Measurements from ENCODE around the gene HAX1. TPM values are rescaled to one million over a fixed set of nuclear protein-coding genes. Genes with fewer than 3 reads are reported as not detected.

HAX1 gene
- total and polyA plus RNA-seq, 2 of the 8 experiments (the other 6 are each of a cell fraction or from before 2014, with no cell fraction given) = 82.2 to 115 TPM

- no peak overlapping the region for H3K23ac ChIP-seq (ENCODE audit: insufficient read length)
- H3K36me3 ChIP-seq (ENCODE audit: control insufficient read depth in 2 of 4, insufficient read depth in 4 of 4, low read length in 3 of 4) = peaks cover 0 to 20% (median 13%) of the 10 kb centered on the region in 4 experiments; a peak in 4 of 8 replicates
- TF ChIP-seq, protein P1, sequence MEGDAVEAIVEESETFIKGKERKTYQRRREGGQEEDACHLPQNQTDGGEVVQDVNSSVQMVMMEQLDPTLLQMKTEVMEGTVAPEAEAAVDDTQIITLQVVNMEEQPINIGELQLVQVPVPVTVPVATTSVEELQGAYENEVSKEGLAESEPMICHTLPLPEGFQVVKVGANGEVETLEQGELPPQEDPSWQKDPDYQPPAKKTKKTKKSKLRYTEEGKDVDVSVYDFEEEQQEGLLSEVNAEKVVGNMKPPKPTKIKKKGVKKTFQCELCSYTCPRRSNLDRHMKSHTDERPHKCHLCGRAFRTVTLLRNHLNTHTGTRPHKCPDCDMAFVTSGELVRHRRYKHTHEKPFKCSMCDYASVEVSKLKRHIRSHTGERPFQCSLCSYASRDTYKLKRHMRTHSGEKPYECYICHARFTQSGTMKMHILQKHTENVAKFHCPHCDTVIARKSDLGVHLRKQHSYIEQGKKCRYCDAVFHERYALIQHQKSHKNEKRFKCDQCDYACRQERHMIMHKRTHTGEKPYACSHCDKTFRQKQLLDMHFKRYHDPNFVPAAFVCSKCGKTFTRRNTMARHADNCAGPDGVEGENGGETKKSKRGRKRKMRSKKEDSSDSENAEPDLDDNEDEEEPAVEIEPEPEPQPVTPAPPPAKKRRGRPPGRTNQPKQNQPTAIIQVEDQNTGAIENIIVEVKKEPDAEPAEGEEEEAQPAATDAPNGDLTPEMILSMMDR (IDR thresholded peaks at IDR 0.05; ENCODE audit: control extremely low read depth in 1 of 3, insufficient read depth in 1 of 3, low read depth in 1 of 3, low read length in 3 of 3) = peak; percentile 56 to 58 (median 56)
- TF ChIP-seq RFX5 (IDR thresholded peaks at IDR 0.05; ENCODE audit: borderline replicate concordance, low read depth, low read length) (no peak), TAF7 (optimal IDR thresholded peaks at IDR 0.05; ENCODE audit: borderline replicate concordance, low read depth, low read length) (no peak), RAD21 (IDR thresholded peaks at IDR 0.05 in 1 of 2, conservative IDR thresholded peaks at IDR 0.05 in 1 of 2; ENCODE audit: low read depth in 2 of 2, low read length in 2 of 2) (peak; percentile 62 to 67)
- TF ChIP-seq, protein P2, sequence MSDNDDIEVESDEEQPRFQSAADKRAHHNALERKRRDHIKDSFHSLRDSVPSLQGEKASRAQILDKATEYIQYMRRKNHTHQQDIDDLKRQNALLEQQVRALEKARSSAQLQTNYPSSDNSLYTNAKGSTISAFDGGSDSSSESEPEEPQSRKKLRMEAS (IDR thresholded peaks at IDR 0.05) = no peak
- no peak overlapping the region for H2AK5ac ChIP-seq (ENCODE audit: low read depth, low read length)
- H3K79me2 ChIP-seq (ENCODE audit: control insufficient read depth in 1 of 2, insufficient read depth in 2 of 2, low read length in 2 of 2) = peaks cover 0 to 6% of the 10 kb centered on the region in 2 experiments; a peak in 1 of 4 replicates
- no peak overlapping the region for H2BK15ac ChIP-seq (ENCODE audit: low read length)
- FAIRE-seq = no peak
- no peak overlapping the region for H3K18ac ChIP-seq (ENCODE audit: extremely low read depth, low read length)
- no peak overlapping the region for H4K5ac ChIP-seq (ENCODE audit: insufficient read length, low read depth, low read length)
- ChIA-PET POLR2A (ENCODE audit: partially characterized antibody) (interaction anchor here (1.0 to 1.3 kb wide), 2 partner anchors 58 to 73 kb away, joined by 3 to 4 read pairs; no protein-coding TSS in a partner anchor), CTCF (ENCODE audit: partially characterized antibody) (interaction anchor here (0.9 to 4.5 kb wide), 15 partner anchors 13 to 98 kb away, joined by 3 to 84 read pairs (median 5); partner anchors contain the start of gene AQP10)
- H4K20me1 ChIP-seq (replicated peaks in 1 of 2; ENCODE audit: control insufficient read depth in 1 of 2, insufficient read depth in 2 of 2, low read length in 2 of 2) = no peaks in the 10 kb centered on the region
- no peak overlapping the region for H2BK12ac ChIP-seq (ENCODE audit: low read depth, low read length)
- no peak overlapping the region for H3K4me2 ChIP-seq (ENCODE audit: insufficient read depth in 1 of 2, low read depth in 2 of 2, low read length in 2 of 2)
- H2BK5ac ChIP-seq (ENCODE audit: low read depth, low read length) = no peak overlapping the region
- no peak overlapping the region for H2AFZ ChIP-seq (ENCODE audit: low read length)
- no peaks in the 10 kb centered on the region for H3K27me3 ChIP-seq (replicated peaks in 1 of 4; ENCODE audit: control insufficient read depth in 3 of 4, extremely low read depth in 1 of 4, insufficient read depth in 3 of 4, low read length in 3 of 4)
- no peak overlapping the region for H3K56ac ChIP-seq (replicated peaks; ENCODE audit: insufficient read length, low read depth, low read length)
- no peaks in the 10 kb centered on the region; the same call in 1 of the 2 replicates for H3K79me1 ChIP-seq (ENCODE audit: low read depth, low read length)
- H3K9ac ChIP-seq (replicated peaks in 1 of 4; ENCODE audit: extremely low read depth in 1 of 4, low read depth in 3 of 4, low read length in 3 of 4) = no peak overlapping the region
- 88% methylated on average over 7 of the region's 7 CpGs; no CpG with 5 or more reads in 1 of the 2 experiments for WGBS, 2 experiments (ENCODE audit: extremely low coverage in 1 of 2, insufficient coverage in 1 of 2, insufficient read length in 1 of 2, insufficient replicate concordance in 2 of 2, low coverage in 1 of 2, low lambda C conversion rate in 2 of 2, missing lambda C conversion rate in 1 of 2)
- H3K27ac ChIP-seq (ENCODE audit: low read depth, low read length) = no peak overlapping the region
- H2BK20ac ChIP-seq (ENCODE audit: low read length) = no peak overlapping the region
- no peak overlapping the region for H4K8ac ChIP-seq (ENCODE audit: extremely low read depth, insufficient read depth, low read length)
- H4K91ac ChIP-seq (replicated peaks; ENCODE audit: insufficient read length, low read length) = no peak overlapping the region
- no peak overlapping the region for H3K14ac ChIP-seq (ENCODE audit: insufficient read length)
- no peaks in the 10 kb centered on the region for H3K9me3 ChIP-seq (ENCODE audit: insufficient read depth in 2 of 2, low read depth in 1 of 2, low read length in 1 of 2)
- no peak overlapping the region for H3K4ac ChIP-seq (replicated peaks; ENCODE audit: insufficient read length, low read depth, low read length)
- H3K23me2 ChIP-seq (ENCODE audit: low read depth, low read length) = no peaks in the 10 kb centered on the region; the same call in none of the 2 replicates
- H3K4me1 ChIP-seq (replicated peaks in 1 of 4; ENCODE audit: control insufficient read depth in 3 of 4, insufficient read depth in 4 of 4, low read length in 3 of 4) = peaks cover 0 to 5% (median 0%) of the 10 kb centered on the region in 4 experiments; a peak in 2 of 7 replicates
- H2BK120ac ChIP-seq (replicated peaks; ENCODE audit: low read depth, low read length) = no peak overlapping the region
- no peak overlapping the region for H3K4me3 ChIP-seq (ENCODE audit: extremely low read depth in 1 of 4, insufficient read depth in 2 of 4, low read depth in 3 of 4, low read length in 4 of 4)
- DNase-seq (ENCODE audit: low read depth in 1 of 2, low spot score in 2 of 2) = peak in 1 of 2 experiments; percentile 51
Observed at GRCh38 chr1:154276797-154277196, 4.4 kb downstream of the HAX1 start.

All from H1 (cell line).